HepG2 (cell line): Measurements from ENCODE around the gene PTGIS. TPM values are rescaled to one million over a fixed set of nuclear protein-coding genes. Genes with fewer than 3 reads are reported as not detected.

Experiments used
- ADNP ChIP-seq: sonication (generic); formaldehyde crosslinking; IDR thresholded peaks from 2 replicates; pipeline ENCODE4 v1.4.0; 2020; ENCODE audit warnings: missing genetic modification reagents
- AHR ChIP-seq: IDR thresholded peaks from 2 replicates; pipeline ENCODE4 v1.6.1; 2018; ENCODE audit warnings: missing genetic modification reagents, missing compliant biosample characterization
- ARID2 ChIP-seq: sonication (generic); formaldehyde crosslinking; IDR thresholded peaks from 2 replicates; pipeline ENCODE4 v1.8.1; 2022; ENCODE audit warnings: mild to moderate bottlenecking, missing genetic modification reagents, borderline replicate concordance
- ATF3 ChIP-seq: sonication (generic); formaldehyde crosslinking; IDR thresholded peaks from 2 replicates; pipeline ENCODE4 v1.4.0; 2020; ENCODE audit warnings: missing genetic modification reagents
- DPF2 ChIP-seq: sonication (generic); formaldehyde crosslinking; IDR thresholded peaks from 2 replicates; pipeline ENCODE4 v1.4.0; 2020; ENCODE audit warnings: mild to moderate bottlenecking, low read depth, missing genetic modification reagents, borderline replicate concordance
- GABPA ChIP-seq, 2 experiments: IDR thresholded peaks; 2 replicates each; pipeline ENCODE4 v1.6.1; 2011 to 2016; ENCODE audit warnings: low read depth in 2 of 2, low read length in 1 of 2, missing biosample characterization in 1 of 2, missing genetic modification characterization in 1 of 2
- HMGA1 ChIP-seq: sonication (generic); formaldehyde crosslinking; conservative IDR thresholded peaks from 2 replicates; pipeline ENCODE4 v1.4.0; 2020; ENCODE audit warnings: missing genetic modification reagents
- MBD4 ChIP-seq: IDR thresholded peaks from 2 replicates; pipeline ENCODE4 v1.6.1; 2012; ENCODE audit warnings: low read length, inconsistent platforms, borderline replicate concordance
- NAIF1 ChIP-seq: sonication (generic); formaldehyde crosslinking; IDR thresholded peaks from 2 replicates; pipeline ENCODE4 v1.5.0; 2020; ENCODE audit warnings: mild to moderate bottlenecking, missing genetic modification reagents, borderline replicate concordance
- NFATC3 ChIP-seq: sonication (generic); formaldehyde crosslinking; IDR thresholded peaks from 2 replicates; pipeline ENCODE4 v1.5.1; 2020; ENCODE audit warnings: mild to moderate bottlenecking, missing genetic modification reagents
- PRDM4 ChIP-seq: sonication (generic); formaldehyde crosslinking; IDR thresholded peaks from 2 replicates; pipeline ENCODE4 v1.9.0; 2021; ENCODE audit warnings: missing genetic modification reagents, borderline replicate concordance
- SAFB2 ChIP-seq: sonication (generic); formaldehyde crosslinking; IDR thresholded peaks from 2 replicates; pipeline ENCODE4 v1.5.1; 2020; ENCODE audit warnings: missing genetic modification reagents, low read depth, mild to moderate bottlenecking, borderline replicate concordance
- SP4 ChIP-seq: sonication (generic); formaldehyde crosslinking; IDR thresholded peaks from 2 replicates; pipeline ENCODE4 v1.8.1; 2023; ENCODE audit warnings: mild to moderate bottlenecking, missing genetic modification reagents
- STAG1 ChIP-seq: sonication (generic); formaldehyde crosslinking; IDR thresholded peaks from 2 replicates; pipeline ENCODE4 v1.4.0; 2020; ENCODE audit warnings: missing genetic modification reagents
- THAP11 ChIP-seq: IDR thresholded peaks from 2 replicates; pipeline ENCODE4 v1.6.1; 2016; ENCODE audit warnings: missing biosample characterization, missing genetic modification reagents
- ZFAT ChIP-seq: sonication (generic); formaldehyde crosslinking; conservative IDR thresholded peaks from 2 replicates; pipeline ENCODE4 v1.8.1; 2023; ENCODE audit warnings: missing genetic modification reagents, inconsistent platforms
- ZFP91 ChIP-seq: sonication (generic); formaldehyde crosslinking; IDR thresholded peaks from 2 replicates; pipeline ENCODE4 v1.9.0; 2022; ENCODE audit warnings: missing genetic modification reagents, mild to moderate bottlenecking, borderline replicate concordance
- ZNF234 ChIP-seq: sonication (generic); formaldehyde crosslinking; conservative IDR thresholded peaks from 2 replicates; pipeline ENCODE4 v1.5.1; 2020; ENCODE audit warnings: mild to moderate bottlenecking, missing genetic modification reagents
- ZNF24 ChIP-seq: fragments of 450-650 bp; IDR thresholded peaks from 2 replicates; pipeline ENCODE4 v1.6.1; 2017; ENCODE audit warnings: antibody characterized with exemption, mild to moderate bottlenecking
- ZNF253 ChIP-seq: sonication (generic); formaldehyde crosslinking; IDR thresholded peaks from 2 replicates; pipeline ENCODE4 v1.8.0; 2022; ENCODE audit warnings: mild to moderate bottlenecking, missing genetic modification reagents, borderline replicate concordance
- ZNF691 ChIP-seq: sonication (generic); formaldehyde crosslinking; IDR thresholded peaks from 2 replicates; pipeline ENCODE4 v1.4.0; 2020; ENCODE audit warnings: missing genetic modification reagents, low read depth, mild to moderate bottlenecking, borderline replicate concordance
- ZNF777 ChIP-seq: sonication (generic); formaldehyde crosslinking; IDR thresholded peaks from 2 replicates; pipeline ENCODE4 v1.4.0; 2020; ENCODE audit warnings: missing genetic modification reagents
- polyA plus RNA-seq, 8 experiments: library from polyadenylated mRNA; depleted of rRNA in 3 of 8; stranded (reverse) in 7 of 8; unstranded in 1 of 8; fragments of >200 nt; fragmentation: Illumina TruSeq in 4 of 8; extraction: Trizol in 4 of 8; gene quantifications; 2 replicates each; pipeline versions ENCODE4 v1.2.1 to v1.2.3, GENCODE V29; 2011 to 2016; ENCODE audit warnings: low read depth in 4 of 8, missing spikeins in 1 of 8, mixed read lengths in 1 of 8; ENCODE audit not compliant: insufficient read depth in 1 of 8
- total RNA-seq, 5 experiments: library from RNA; depleted of rRNA; stranded (reverse); fragments of >200 nt; fragmentation: Illumina TruSeq; extraction: Trizol; gene quantifications; 2 replicates each; pipeline ENCODE4 v1.2.3, GENCODE V29; 2016; ENCODE audit warnings: low read depth in 1 of 5

PTGIS gene
- total and polyA plus RNA-seq, 2 of the 13 experiments (the other 11 are each of a cell fraction or from before 2014, with no cell fraction given), result not detected

- TF ChIP-seq PRDM4 (CRISPR knock-in tag) (no peak), NAIF1 (CRISPR knock-in tag) (no peak), ZNF777 (CRISPR knock-in tag) (no peak), SAFB2 (CRISPR knock-in tag) (no peak), ZNF253 (CRISPR knock-in tag) (no peak), ATF3 (CRISPR knock-in tag) (no peak), HMGA1 (no peak), GABPA (IDR thresholded peaks at IDR 0.05; ENCODE audit: low read depth, low read length) (no peak), GABPA (CRISPR knock-in tag; IDR thresholded peaks at IDR 0.05; ENCODE audit: low read depth) (no peak), MBD4 (no peak), ZFAT (no peak), THAP11 (CRISPR knock-in tag) (no peak; the same call in 1 of the 2 replicates), ZNF691 (CRISPR knock-in tag) (no peak), ZNF234 (no peak), ARID2 (0 out of 2 replicates have a peak, but pooled peaks have one; percentile 5), AHR (no peak), STAG1 (CRISPR knock-in tag) (no peak), ADNP (CRISPR knock-in tag) (peak; percentile 94), ZFP91 (CRISPR knock-in tag) (no peak), NFATC3 (CRISPR knock-in tag) (no peak), ZNF24 (no peak), DPF2 (no peak), SP4 (CRISPR knock-in tag) (no peak; the same call in 1 of the 2 replicates)
Measured at GRCh38 chr20:49599746-49600113, 31.8 kb upstream of the PTGIS start (continued).
